SK-N-SH (cell line): ENCODE data around the gene TYW1. TPM values are rescaled to one million over a fixed set of nuclear protein-coding genes. Genes with fewer than 3 reads are reported as not detected.

Experiments
- CTCF ChIA-PET: fragments of 300-600, 350-600 bp; formaldehyde crosslinking; extraction: SDS; loops from one replicate; lab custom pipeline; 2021; lab: Yijun Ruan, JAX
- POLR2A ChIA-PET: fragments of 350-600 bp; sonication (Branson Sonifier 250); formaldehyde crosslinking; extraction: SDS; loops from one replicate; lab custom pipeline; 2020; ENCODE audit warnings: antibody characterized with exemption, inconsistent platforms; lab: Yijun Ruan, JAX
- DNase-seq: peaks from one replicate; pipeline ENCODE4 v3.0.0; 2012
- H2AFZ ChIP-seq: fragments of 200-600 bp; sonication (generic); 2 replicates; pipeline ENCODE4 v1.8.1; 2016; ENCODE audit warnings: antibody characterized with exemption, mild to moderate bottlenecking, low read depth
- H3F3A ChIP-seq: fragments of 200-600 bp; sonication (generic); replicated peaks from 2 replicates; pipeline ENCODE3; 2016; ENCODE audit warnings: antibody characterized with exemption, mild to moderate bottlenecking; ENCODE audit not compliant: insufficient read depth
- H3K27ac ChIP-seq, 2 experiments: fragments of 200-500 bp in 1 of 2; fragments of 200-600 bp in 1 of 2; sonication (Bioruptor generic) in 1 of 2; sonication (generic), shearing (Covaris generic) in 1 of 2; 2 replicates each; pipeline versions ENCODE4 v1.5.1 to v1.6.1; 2014 to 2016; ENCODE audit warnings: low read depth in 2 of 2, inconsistent platforms in 1 of 2, low read length in 1 of 2, mild to moderate bottlenecking in 1 of 2, mixed read lengths in 1 of 2
- H3K27me3 ChIP-seq: fragments of 200-600 bp; sonication (generic), shearing (Covaris generic); 2 replicates; pipeline ENCODE4 v1.6.1; 2016; ENCODE audit warnings: mixed run types; ENCODE audit not compliant: insufficient read depth
- H3K36me3 ChIP-seq, 2 experiments: fragments of 200-500 bp in 1 of 2; fragments of 200-600 bp in 1 of 2; sonication (Bioruptor generic) in 1 of 2; sonication (generic) in 1 of 2; replicated peaks in 1 of 2; 2 replicates each; pipeline versions ENCODE3 to v1.5.1; 2014 to 2016; ENCODE audit warnings: low read length in 1 of 2, mild to moderate bottlenecking in 1 of 2; ENCODE audit not compliant: insufficient read depth in 2 of 2, control insufficient read depth in 1 of 2
- H3K4me1 ChIP-seq, 2 experiments: fragments of 200-500 bp in 1 of 2; fragments of 200-600 bp in 1 of 2; sonication (Bioruptor generic) in 1 of 2; sonication (generic), shearing (Covaris generic) in 1 of 2; 2 replicates each; pipeline versions ENCODE4 v1.5.1 to v1.6.1; 2014 to 2016; ENCODE audit warnings: low read depth in 1 of 2, low read length in 1 of 2, mixed run types in 1 of 2; ENCODE audit not compliant: insufficient read depth in 2 of 2, control insufficient read depth in 1 of 2
- H3K4me2 ChIP-seq: fragments of 200-600 bp; sonication (generic), shearing (Covaris generic); 2 replicates; pipeline ENCODE4 v1.6.1; 2017; ENCODE audit warnings: mixed run types
- H3K4me3 ChIP-seq, 2 experiments: fragments of 200-500 bp in 1 of 2; fragments of 200-600 bp in 1 of 2; sonication (Bioruptor generic) in 1 of 2; sonication (generic), shearing (Covaris generic) in 1 of 2; 2 replicates each; pipeline versions ENCODE4 v1.5.1 to v1.8.1; 2014 to 2016; ENCODE audit warnings: low read depth in 2 of 2, inconsistent platforms in 1 of 2, low read length in 1 of 2, mild to moderate bottlenecking in 1 of 2, mixed read lengths in 1 of 2, moderate library complexity in 1 of 2
- H3K79me2 ChIP-seq: fragments of 200-600 bp; sonication (generic); 2 replicates; pipeline ENCODE4 v1.8.1; 2017; ENCODE audit warnings: mild to moderate bottlenecking; ENCODE audit not compliant: insufficient read depth
- H3K9ac ChIP-seq: fragments of 200-600 bp; sonication (generic); 2 replicates; pipeline ENCODE4 v1.6.1; 2017; ENCODE audit warnings: mixed run types
- H3K9me2 ChIP-seq: fragments of 200-600 bp; sonication (generic); 2 replicates; pipeline ENCODE4 v1.6.1; 2017; ENCODE audit warnings: mixed run types
- H3K9me3 ChIP-seq: fragments of 200-600 bp; sonication (generic); 2 replicates; pipeline ENCODE4 v1.6.1; 2017; ENCODE audit warnings: mixed run types, mild to moderate bottlenecking, moderate library complexity
- H4K20me1 ChIP-seq: fragments of 200-600 bp; sonication (generic); 2 replicates; pipeline ENCODE4 v1.6.1; 2017; ENCODE audit warnings: mild to moderate bottlenecking, mixed run types; ENCODE audit not compliant: insufficient read depth
- CHD2 ChIP-seq: fragments of 150-350 bp; IDR thresholded peaks from 2 replicates; pipeline ENCODE4 v1.6.1; 2018; ENCODE audit warnings: low read length; ENCODE audit not compliant: partially characterized antibody
- EP300 ChIP-seq, 2 experiments: IDR thresholded peaks; 2 replicates each; pipeline versions ENCODE4 v1.4.0 to v1.6.1; 2012; ENCODE audit warnings: borderline replicate concordance in 1 of 2, low read depth in 1 of 2, low read length in 1 of 2
- FOSL2 ChIP-seq: IDR thresholded peaks from 2 replicates; pipeline ENCODE4 v1.4.0; 2012; ENCODE audit warnings: low read depth, mild to moderate bottlenecking, moderate library complexity, borderline replicate concordance
- FOXJ3 ChIP-seq: sonication (generic); formaldehyde crosslinking; IDR thresholded peaks from 2 replicates; pipeline ENCODE4 v1.5.1; 2020; ENCODE audit warnings: mild to moderate bottlenecking, missing genetic modification reagents
- FOXM1 ChIP-seq: IDR thresholded peaks from 2 replicates; pipeline ENCODE4 v1.4.0; 2012; ENCODE audit warnings: low read depth, mild to moderate bottlenecking
- GABPA ChIP-seq: IDR thresholded peaks from 2 replicates; pipeline ENCODE4 v1.4.0; 2012; ENCODE audit warnings: low read depth, mild to moderate bottlenecking
- GATA2 ChIP-seq: sonication (generic); formaldehyde crosslinking; IDR thresholded peaks from 2 replicates; pipeline ENCODE4 v1.5.0; 2020; ENCODE audit warnings: mild to moderate bottlenecking, missing genetic modification reagents
- JUND ChIP-seq: IDR thresholded peaks from 2 replicates; pipeline ENCODE4 v1.4.0; 2012
- MEF2A ChIP-seq: IDR thresholded peaks from 2 replicates; pipeline ENCODE4 v1.4.0; 2012; ENCODE audit warnings: low read depth, borderline replicate concordance
- NRF1 ChIP-seq: IDR thresholded peaks from 2 replicates; pipeline ENCODE4 v1.6.1; 2012; ENCODE audit warnings: low read depth, mild to moderate bottlenecking, low read length
- POLR2AphosphoS5 ChIP-seq: IDR thresholded peaks from 2 replicates; pipeline ENCODE4 v1.6.1; 2012; ENCODE audit warnings: low read depth, low read length
- RAD21 ChIP-seq: IDR thresholded peaks from 2 replicates; pipeline ENCODE4 v1.6.1; 2012; ENCODE audit warnings: mild to moderate bottlenecking, low read length
- RFX5 ChIP-seq: IDR thresholded peaks from 2 replicates; pipeline ENCODE4 v1.6.1; 2012; ENCODE audit warnings: mild to moderate bottlenecking, improper control_type of control experiment, low read length
- RXRA ChIP-seq: IDR thresholded peaks from 2 replicates; pipeline ENCODE4 v1.4.0; 2012; ENCODE audit warnings: low read depth, mild to moderate bottlenecking, borderline replicate concordance
- SMC3 ChIP-seq: IDR thresholded peaks from 2 replicates; pipeline ENCODE4 v1.6.1; 2012; ENCODE audit warnings: low read depth, low read length, improper control_type of control experiment
- TCF12 ChIP-seq: IDR thresholded peaks from 2 replicates; pipeline ENCODE4 v1.4.0; 2012
- TEAD4 ChIP-seq: IDR thresholded peaks from 2 replicates; pipeline ENCODE4 v1.4.0; 2012; ENCODE audit warnings: mild to moderate bottlenecking, borderline replicate concordance; ENCODE audit not compliant: insufficient read depth
- YY1 ChIP-seq: IDR thresholded peaks from 2 replicates; pipeline ENCODE4 v1.4.0; 2012; ENCODE audit warnings: low read depth, mild to moderate bottlenecking
- WGBS: methylation state at CpG from one replicate; pipeline ENCODE4 v1.1.6; 2017; ENCODE audit warnings: low lambda C conversion rate; 5-methylcytosine and 5-hydroxymethylcytosine counted together
- polyA plus RNA-seq, 3 experiments: library from polyadenylated mRNA; depleted of rRNA; stranded (reverse); fragments of >200 nt; gene quantifications; 2 replicates each; pipeline ENCODE4 v1.2.3, GENCODE V29; 2012
- TF ChIP-seq, protein P1 (sequence below): fragments of 150-350 bp; IDR thresholded peaks from 2 replicates; pipeline ENCODE4 v1.6.1; 2017; ENCODE audit warnings: antibody characterized with exemption, low read length, low read depth, borderline replicate concordance
- TF ChIP-seq, protein P2 (sequence below): IDR thresholded peaks from 2 replicates; pipeline ENCODE4 v1.4.0; 2012; ENCODE audit warnings: low read depth
- TF ChIP-seq, protein P3 (sequence below): IDR thresholded peaks from 2 replicates; pipeline ENCODE4 v1.4.0; 2012; ENCODE audit warnings: low read depth, borderline replicate concordance
- TF ChIP-seq, protein P4 (sequence below): IDR thresholded peaks from 2 replicates; pipeline ENCODE4 v1.6.1; 2012; ENCODE audit warnings: mild to moderate bottlenecking, low read depth, low read length, moderate library complexity
- TF ChIP-seq, protein P5 (sequence below): fragments of 150-350 bp; IDR thresholded peaks from 2 replicates; pipeline ENCODE4 v1.6.1; 2016; ENCODE audit warnings: mild to moderate bottlenecking, low read depth, low read length

TYW1 gene
- polyA plus RNA-seq, 1 of the 3 experiments (the other 2 are of a cell fraction), result 15.0 TPM

DNA sequence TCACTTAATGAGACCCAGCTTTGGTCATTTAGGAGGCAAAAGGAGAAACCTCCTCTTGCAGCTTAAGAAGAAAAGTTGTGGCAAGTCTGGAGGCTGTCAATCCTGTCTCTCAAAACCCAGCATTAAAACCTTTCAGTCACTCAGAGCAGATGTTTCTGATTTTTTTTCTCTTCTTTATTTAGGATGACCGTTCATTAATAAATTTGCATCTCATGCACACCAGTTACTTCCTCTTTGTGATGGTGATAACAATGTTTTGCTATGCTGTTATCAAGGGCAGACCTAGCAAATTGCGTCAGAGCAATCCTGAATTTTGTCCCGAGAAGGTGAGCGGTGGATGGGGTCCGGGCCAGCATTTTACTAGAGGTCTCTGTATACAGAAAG is 43.6 kb upstream of the TYW1 start:
- H3K27ac ChIP-seq, result 0 out of 4 replicates have a peak overlapping the region, but pooled peaks of 1 of the 2 experiments have one; percentile 6
- WGBS, result 93% methylated on average over 5 of the region's 5 CpGs

DNA sequence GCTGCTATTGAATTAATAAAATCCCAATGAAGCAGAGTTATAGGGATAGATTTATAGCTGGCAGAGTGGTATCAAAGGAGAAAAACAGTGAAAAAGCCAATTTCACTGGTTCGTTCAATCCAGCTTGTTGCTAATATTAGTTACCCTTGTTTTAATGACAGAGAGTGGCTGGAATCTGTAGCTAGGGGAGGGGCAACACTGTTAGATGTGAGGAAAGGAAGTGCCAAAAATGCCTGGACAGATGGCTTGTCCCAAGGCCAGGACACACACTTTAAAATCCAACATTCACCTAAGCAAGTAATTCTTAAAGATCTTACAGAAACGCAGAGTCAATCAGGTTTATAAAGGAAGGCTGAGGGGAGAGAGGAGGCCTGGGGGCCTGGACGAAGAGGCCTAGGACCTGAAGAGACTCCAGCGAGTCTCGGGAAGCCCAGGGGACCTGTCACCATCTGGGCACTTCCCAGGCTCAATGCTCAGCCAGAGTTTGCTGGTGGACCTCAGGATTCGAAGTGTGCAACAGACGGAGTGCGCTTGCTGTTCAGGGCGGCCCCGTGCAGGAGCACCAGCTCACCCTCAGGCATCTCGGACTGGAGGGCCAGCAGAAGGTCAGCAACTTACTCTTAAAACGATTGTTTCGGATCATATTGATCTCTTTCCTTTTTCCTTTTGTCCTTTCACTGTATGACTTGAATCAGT is 38.9 kb upstream of the TYW1 start:
- 91% methylated on average over 13 of the region's 13 CpGs for WGBS
- peaks cover 47 to 52% of the 10 kb centered on the region in 2 experiments for H3K36me3 ChIP-seq
- TF ChIP-seq, protein P1, sequence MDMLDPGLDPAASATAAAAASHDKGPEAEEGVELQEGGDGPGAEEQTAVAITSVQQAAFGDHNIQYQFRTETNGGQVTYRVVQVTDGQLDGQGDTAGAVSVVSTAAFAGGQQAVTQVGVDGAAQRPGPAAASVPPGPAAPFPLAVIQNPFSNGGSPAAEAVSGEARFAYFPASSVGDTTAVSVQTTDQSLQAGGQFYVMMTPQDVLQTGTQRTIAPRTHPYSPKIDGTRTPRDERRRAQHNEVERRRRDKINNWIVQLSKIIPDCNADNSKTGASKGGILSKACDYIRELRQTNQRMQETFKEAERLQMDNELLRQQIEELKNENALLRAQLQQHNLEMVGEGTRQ, result no peak
- TF ChIP-seq GABPA (no peak), TCF12 (no peak), FOXM1 (no peak), FOSL2 (no peak), GATA2 (CRISPR knock-in tag) (no peak), MEF2A (no peak), FOXJ3 (CRISPR knock-in tag) (no peak), RXRA (no peak), YY1 (no peak), EP300 (IDR thresholded peaks at IDR 0.05; ENCODE audit: borderline replicate concordance in 1 of 2, low read depth in 1 of 2, low read length in 1 of 2) (no peak), JUND (no peak), RFX5 (no peak)
- TF ChIP-seq, protein P2, sequence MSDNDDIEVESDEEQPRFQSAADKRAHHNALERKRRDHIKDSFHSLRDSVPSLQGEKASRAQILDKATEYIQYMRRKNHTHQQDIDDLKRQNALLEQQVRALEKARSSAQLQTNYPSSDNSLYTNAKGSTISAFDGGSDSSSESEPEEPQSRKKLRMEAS, result no peak
- TF ChIP-seq, protein P3, sequence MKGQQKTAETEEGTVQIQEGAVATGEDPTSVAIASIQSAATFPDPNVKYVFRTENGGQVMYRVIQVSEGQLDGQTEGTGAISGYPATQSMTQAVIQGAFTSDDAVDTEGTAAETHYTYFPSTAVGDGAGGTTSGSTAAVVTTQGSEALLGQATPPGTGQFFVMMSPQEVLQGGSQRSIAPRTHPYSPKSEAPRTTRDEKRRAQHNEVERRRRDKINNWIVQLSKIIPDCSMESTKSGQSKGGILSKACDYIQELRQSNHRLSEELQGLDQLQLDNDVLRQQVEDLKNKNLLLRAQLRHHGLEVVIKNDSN, result no peak
- TF ChIP-seq, protein P4, sequence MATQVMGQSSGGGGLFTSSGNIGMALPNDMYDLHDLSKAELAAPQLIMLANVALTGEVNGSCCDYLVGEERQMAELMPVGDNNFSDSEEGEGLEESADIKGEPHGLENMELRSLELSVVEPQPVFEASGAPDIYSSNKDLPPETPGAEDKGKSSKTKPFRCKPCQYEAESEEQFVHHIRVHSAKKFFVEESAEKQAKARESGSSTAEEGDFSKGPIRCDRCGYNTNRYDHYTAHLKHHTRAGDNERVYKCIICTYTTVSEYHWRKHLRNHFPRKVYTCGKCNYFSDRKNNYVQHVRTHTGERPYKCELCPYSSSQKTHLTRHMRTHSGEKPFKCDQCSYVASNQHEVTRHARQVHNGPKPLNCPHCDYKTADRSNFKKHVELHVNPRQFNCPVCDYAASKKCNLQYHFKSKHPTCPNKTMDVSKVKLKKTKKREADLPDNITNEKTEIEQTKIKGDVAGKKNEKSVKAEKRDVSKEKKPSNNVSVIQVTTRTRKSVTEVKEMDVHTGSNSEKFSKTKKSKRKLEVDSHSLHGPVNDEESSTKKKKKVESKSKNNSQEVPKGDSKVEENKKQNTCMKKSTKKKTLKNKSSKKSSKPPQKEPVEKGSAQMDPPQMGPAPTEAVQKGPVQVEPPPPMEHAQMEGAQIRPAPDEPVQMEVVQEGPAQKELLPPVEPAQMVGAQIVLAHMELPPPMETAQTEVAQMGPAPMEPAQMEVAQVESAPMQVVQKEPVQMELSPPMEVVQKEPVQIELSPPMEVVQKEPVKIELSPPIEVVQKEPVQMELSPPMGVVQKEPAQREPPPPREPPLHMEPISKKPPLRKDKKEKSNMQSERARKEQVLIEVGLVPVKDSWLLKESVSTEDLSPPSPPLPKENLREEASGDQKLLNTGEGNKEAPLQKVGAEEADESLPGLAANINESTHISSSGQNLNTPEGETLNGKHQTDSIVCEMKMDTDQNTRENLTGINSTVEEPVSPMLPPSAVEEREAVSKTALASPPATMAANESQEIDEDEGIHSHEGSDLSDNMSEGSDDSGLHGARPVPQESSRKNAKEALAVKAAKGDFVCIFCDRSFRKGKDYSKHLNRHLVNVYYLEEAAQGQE, result no peak
- DNase-seq, result no peak
- H3K79me2 ChIP-seq, result peaks cover 9% of the 10 kb centered on the region; the same call in 1 of the 2 replicates
- H3K4me2 ChIP-seq, result no peak overlapping the region
- peak overlapping the region in 1 of 2 experiments; percentile 1; a peak in 2 of 4 replicates for H3K27ac ChIP-seq
- ChIA-PET CTCF (interaction anchor here (0.6 to 1.1 kb wide), 2 partner anchors 10 to 103 kb away, joined by 3 read pairs; no protein-coding TSS in a partner anchor), POLR2A (interaction anchor here (0.9 kb wide), 1 partner anchor 8 kb away, joined by 3 read pairs; no protein-coding TSS in a partner anchor)
- no peak overlapping the region for H3K9ac ChIP-seq
- 0 out of 4 replicates have a peak, but pooled peaks cover 0 to 2% of the 10 kb centered on the region in 2 experiments for H3K4me1 ChIP-seq
- H3K4me3 ChIP-seq, result no peak overlapping the region
- H3K9me2 ChIP-seq, result no peaks in the 10 kb centered on the region
- H3F3A ChIP-seq, result no peaks in the 10 kb centered on the region
- no peaks in the 10 kb centered on the region for H3K27me3 ChIP-seq
- H4K20me1 ChIP-seq, result no peaks in the 10 kb centered on the region
- no peak overlapping the region for H2AFZ ChIP-seq
- no peaks in the 10 kb centered on the region for H3K9me3 ChIP-seq

More for the DNA sequence above, 43.6 kb upstream of the TYW1 start:
- Histone ChIP-seq H3K4me2 (peak overlapping the region; percentile 17; the same call in 1 of the 2 replicates), H3F3A (no peaks in the 10 kb centered on the region), H3K27me3 (no peaks in the 10 kb centered on the region), H3K9me2 (no peaks in the 10 kb centered on the region), H2AFZ (no peak overlapping the region), H3K79me2 (peaks cover 14% of the 10 kb centered on the region; the same call in 1 of the 2 replicates), H3K4me3 (no peak overlapping the region), H4K20me1 (no peaks in the 10 kb centered on the region), H3K9ac (no peak overlapping the region), H3K36me3 (peaks cover 62 to 93% of the 10 kb centered on the region in 2 experiments), H3K4me1 (peaks cover 0 to 9% of the 10 kb centered on the region in 2 experiments; a peak in 1 of 4 replicates), H3K9me3 (no peaks in the 10 kb centered on the region)
- ChIA-PET POLR2A (no interaction called here), CTCF (interaction anchor here (1.1 kb wide), 1 partner anchor 397 kb away, joined by 3 read pairs; no protein-coding TSS in a partner anchor)
- TF ChIP-seq SMC3 (no peak), TEAD4 (no peak), POLR2AphosphoS5 (no peak), FOXJ3 (CRISPR knock-in tag) (no peak), CHD2 (no peak), RAD21 (no peak), YY1 (no peak), MEF2A (no peak), NRF1 (no peak)
- TF ChIP-seq, protein P5, sequence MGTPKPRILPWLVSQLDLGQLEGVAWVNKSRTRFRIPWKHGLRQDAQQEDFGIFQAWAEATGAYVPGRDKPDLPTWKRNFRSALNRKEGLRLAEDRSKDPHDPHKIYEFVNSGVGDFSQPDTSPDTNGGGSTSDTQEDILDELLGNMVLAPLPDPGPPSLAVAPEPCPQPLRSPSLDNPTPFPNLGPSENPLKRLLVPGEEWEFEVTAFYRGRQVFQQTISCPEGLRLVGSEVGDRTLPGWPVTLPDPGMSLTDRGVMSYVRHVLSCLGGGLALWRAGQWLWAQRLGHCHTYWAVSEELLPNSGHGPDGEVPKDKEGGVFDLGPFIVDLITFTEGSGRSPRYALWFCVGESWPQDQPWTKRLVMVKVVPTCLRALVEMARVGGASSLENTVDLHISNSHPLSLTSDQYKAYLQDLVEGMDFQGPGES, result no peak
- no peak for DNase-seq
